ENCODE results near the gene FUBP3. TPM values are rescaled to one million over a fixed set of nuclear protein-coding genes. Genes with fewer than 3 reads are reported as not detected.
A peak's percentile ranks its signal among the peaks of the same experiment; 100 is the strongest.

The FUBP3 gene
- polyA plus RNA-seq, 2 of the 4 experiments (the other 2 are of a cell fraction) = 43.5 to 67.7 TPM

GRCh38 chr9:130536701-130537107 lies 42.7 kb upstream of the FUBP3 start:
- FAIRE-seq (no peak), DNase-seq (ENCODE audit: low read depth in 1 of 2, low spot score in 1 of 2) (no peak), ATAC-seq (no peak)
- Histone ChIP-seq H3K27ac (no peak overlapping the region), H3K4me2 (no peak overlapping the region), H3K9me3 (no peaks in the 10 kb centered on the region), H3K4me3 (no peak overlapping the region), H3K4me1 (peaks cover 8% of the 10 kb centered on the region)
- POLR2A ChIA-PET = no interaction called here
- TF ChIP-seq SREBF2 (IDR thresholded peaks at IDR 0.05) = no peak
- no peak for TF ChIP-seq CEBPB (IDR thresholded peaks at IDR 0.05)
- TF ChIP-seq HOXB13 (CRISPR knock-in tag; IDR thresholded peaks at IDR 0.05; ENCODE audit: low read depth) = no peak
- WGBS (ENCODE audit: missing lambda C conversion rate) = 76% methylated on average over 3 of the region's 3 CpGs
- CTCF ChIA-PET = interaction anchor here (0.7 to 1.0 kb wide), 5 partner anchors 14 to 293 kb away, joined by 3 read pairs; no protein-coding TSS in a partner anchor

GRCh38 chr9:130537346-130538050 lies 41.9 kb upstream of the FUBP3 start:
- TF ChIP-seq BHLHE40 (IDR thresholded peaks at IDR 0.05; ENCODE audit: low read depth, low read length) = no peak
- TF ChIP-seq MAZ (IDR thresholded peaks at IDR 0.05; ENCODE audit: borderline replicate concordance, low read depth, low read length) = no peak
- no peak for TF ChIP-seq HDAC2 (IDR thresholded peaks at IDR 0.05)
- TF ChIP-seq, protein P1, sequence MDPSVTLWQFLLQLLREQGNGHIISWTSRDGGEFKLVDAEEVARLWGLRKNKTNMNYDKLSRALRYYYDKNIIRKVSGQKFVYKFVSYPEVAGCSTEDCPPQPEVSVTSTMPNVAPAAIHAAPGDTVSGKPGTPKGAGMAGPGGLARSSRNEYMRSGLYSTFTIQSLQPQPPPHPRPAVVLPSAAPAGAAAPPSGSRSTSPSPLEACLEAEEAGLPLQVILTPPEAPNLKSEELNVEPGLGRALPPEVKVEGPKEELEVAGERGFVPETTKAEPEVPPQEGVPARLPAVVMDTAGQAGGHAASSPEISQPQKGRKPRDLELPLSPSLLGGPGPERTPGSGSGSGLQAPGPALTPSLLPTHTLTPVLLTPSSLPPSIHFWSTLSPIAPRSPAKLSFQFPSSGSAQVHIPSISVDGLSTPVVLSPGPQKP (IDR thresholded peaks at IDR 0.05; ENCODE audit: low read depth, low read length) = no peak
- no peak for TF ChIP-seq ZFP36 (IDR thresholded peaks at IDR 0.05; ENCODE audit: borderline replicate concordance, partially characterized antibody)
- no peak for TF ChIP-seq RARB (CRISPR knock-in tag; IDR thresholded peaks at IDR 0.05)
- TF ChIP-seq NR3C1 (IDR thresholded peaks at IDR 0.05) = no peak
- TF ChIP-seq TFCP2L1 (CRISPR knock-in tag; IDR thresholded peaks at IDR 0.05) = no peak
- no peak for TF ChIP-seq JUN (IDR thresholded peaks at IDR 0.05)
- TF ChIP-seq NPAS2 (CRISPR knock-in tag; IDR thresholded peaks at IDR 0.05; ENCODE audit: borderline replicate concordance) = no peak
- no peak overlapping the region for H3K4me2 ChIP-seq
- ChIA-PET POLR2A (no interaction called here), CTCF (interaction anchor here (0.6 to 1.0 kb wide), 5 partner anchors 31 to 294 kb away, joined by 3 to 4 read pairs (median 3); no protein-coding TSS in a partner anchor)
- H3K27ac ChIP-seq = no peak overlapping the region
- FAIRE-seq (no peak), ATAC-seq (peak; percentile 14 to 23; a peak in 2 of 6 replicates), DNase-seq (ENCODE audit: low read depth in 1 of 2, low spot score in 1 of 2) (no peak)
- no peak overlapping the region for H3K4me3 ChIP-seq
- 73% methylated on average over 23 of the region's 25 CpGs for WGBS (ENCODE audit: missing lambda C conversion rate)
- H3K4me1 ChIP-seq = peaks cover 8% of the 10 kb centered on the region
- no peaks in the 10 kb centered on the region for H3K9me3 ChIP-seq

DNA sequence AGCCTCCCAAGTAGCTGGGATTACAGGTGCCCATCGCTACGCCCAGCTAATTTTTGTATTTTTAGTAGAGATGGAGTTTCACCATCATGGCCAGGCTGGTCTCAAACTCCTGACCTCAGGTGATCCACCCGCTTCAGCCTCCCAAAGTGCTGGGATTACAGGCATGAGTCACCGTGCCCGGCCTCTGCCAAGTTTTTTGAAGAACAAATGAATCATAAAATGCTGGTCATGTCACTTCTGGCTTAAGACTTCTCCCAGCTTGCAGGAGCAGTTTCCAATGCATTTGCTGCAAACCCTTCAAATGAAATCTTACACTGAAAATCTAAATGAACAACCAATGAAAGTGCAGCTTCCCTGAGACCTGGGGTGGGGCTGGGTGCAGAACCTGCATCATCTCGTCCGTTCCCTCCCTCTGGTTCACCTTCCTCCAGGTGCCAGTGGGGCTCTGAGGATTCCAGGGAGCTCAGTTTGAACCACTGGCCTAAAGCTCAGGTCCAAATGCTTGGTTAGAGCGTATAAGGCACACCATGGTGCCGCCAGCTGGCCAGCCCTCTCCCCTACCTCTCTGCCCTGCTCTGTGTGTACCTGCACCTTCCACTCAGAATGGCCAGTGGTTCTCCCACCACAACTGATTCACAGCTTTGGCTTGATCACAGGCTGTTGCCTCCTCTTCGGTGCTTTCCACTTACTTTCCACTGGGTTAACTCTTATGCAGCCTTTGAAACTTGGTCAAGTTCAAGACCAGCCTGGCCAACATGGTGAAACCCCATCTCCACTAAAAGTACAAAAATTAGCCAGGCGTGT lies 39.8 kb upstream of the FUBP3 start:
- ChIA-PET POLR2A (no interaction called here), CTCF (interaction anchor here (0.8 to 1.2 kb wide), 4 partner anchors 20 to 145 kb away, joined by 3 to 4 read pairs (median 3); no protein-coding TSS in a partner anchor)
- no peak overlapping the region for H3K4me3 ChIP-seq
- FAIRE-seq (no peak), ATAC-seq (peak; percentile 41 to 69; a peak in 4 of 6 replicates), DNase-seq (ENCODE audit: low read depth in 1 of 2, low spot score in 1 of 2) (peak; percentile 42 to 59)
- peak overlapping the region; percentile 36 for H3K4me2 ChIP-seq
- H3K27ac ChIP-seq = no peak overlapping the region
- peaks cover 14% of the 10 kb centered on the region for H3K4me1 ChIP-seq
- 41% methylated on average over 11 of the region's 11 CpGs for WGBS (ENCODE audit: missing lambda C conversion rate)
- no peaks in the 10 kb centered on the region for H3K9me3 ChIP-seq
- no peak for TF ChIP-seq RCOR1 (IDR thresholded peaks at IDR 0.05; ENCODE audit: low read depth, low read length)
- TF ChIP-seq JUNB (IDR thresholded peaks at IDR 0.05) = peak; percentile 51; the same call in 1 of the 2 replicates
- TF ChIP-seq KDM1A (IDR thresholded peaks at IDR 0.05; ENCODE audit: low read depth) = no peak
- TF ChIP-seq HOXB5 (CRISPR knock-in tag; IDR thresholded peaks at IDR 0.05) = peak; percentile 75
- peak; percentile 72 for TF ChIP-seq FOSL2 (IDR thresholded peaks at IDR 0.05)
- peak; percentile 89 for TF ChIP-seq FOSL2 (CRISPR knock-in tag; IDR thresholded peaks at IDR 0.05)
- no peak for TF ChIP-seq POLR2A (IDR thresholded peaks at IDR 0.05; ENCODE audit: low read length)
- TF ChIP-seq KDM5A (IDR thresholded peaks at IDR 0.05) = no peak

Measured in A549 (cell line).